HG02938 (cell line): ENCODE data around the gene DFFA.
"Not testable (repeated sequence)": the region's sequence is repeated elsewhere in the genome, so short reads cannot be mapped to it uniquely, and the experiment has no call there.

Experiments used
- ATAC-seq: cut with Tn5 transposase; IDR thresholded peaks from one replicate; pipeline ENCODE4 v1.9.1; 2021; ENCODE audit warnings: mild to moderate bottlenecking, moderate library complexity; ENCODE audit not compliant: unreplicated experiment

Gene DFFA

GRCh38 chr1:10431070-10431730 is 41.1 kb downstream of the DFFA start:
- no peak for ATAC-seq

GRCh38 chr1:10430216-10431069 is 41.9 kb downstream of the DFFA start, which contains the start of gene CENPS:
TSS of gene CENPS (plus strand) at chr1:10430433. CDS start at chr1:10430518, 85 bp downstream.
- peak; percentile 63 for ATAC-seq

- ATAC-seq = no peak
Measured at GRCh38 chr1:10429868-10430215, 42.5 kb downstream of the DFFA start.

GRCh38 chr1:10428984-10429383 is 43.3 kb downstream of the DFFA start:
- no peak for ATAC-seq

DNA sequence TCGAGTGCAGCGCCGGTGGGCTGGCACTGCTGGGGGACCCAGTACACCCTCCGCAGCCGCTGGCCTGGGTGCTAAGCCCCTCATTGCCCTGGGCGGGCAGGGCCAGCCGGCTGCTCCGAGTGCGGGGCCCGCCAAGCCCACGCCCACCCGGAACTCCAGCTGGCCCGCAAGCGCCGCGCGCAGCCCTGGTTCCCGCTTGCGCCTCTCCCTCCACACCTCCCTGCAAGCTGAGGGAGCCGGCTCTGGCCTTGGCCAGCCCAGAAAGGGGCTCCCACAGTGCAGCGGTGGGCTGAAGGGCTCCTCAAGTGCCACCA is 45.8 kb downstream of the DFFA start:
- ATAC-seq = not testable (repeated sequence)

DNA sequence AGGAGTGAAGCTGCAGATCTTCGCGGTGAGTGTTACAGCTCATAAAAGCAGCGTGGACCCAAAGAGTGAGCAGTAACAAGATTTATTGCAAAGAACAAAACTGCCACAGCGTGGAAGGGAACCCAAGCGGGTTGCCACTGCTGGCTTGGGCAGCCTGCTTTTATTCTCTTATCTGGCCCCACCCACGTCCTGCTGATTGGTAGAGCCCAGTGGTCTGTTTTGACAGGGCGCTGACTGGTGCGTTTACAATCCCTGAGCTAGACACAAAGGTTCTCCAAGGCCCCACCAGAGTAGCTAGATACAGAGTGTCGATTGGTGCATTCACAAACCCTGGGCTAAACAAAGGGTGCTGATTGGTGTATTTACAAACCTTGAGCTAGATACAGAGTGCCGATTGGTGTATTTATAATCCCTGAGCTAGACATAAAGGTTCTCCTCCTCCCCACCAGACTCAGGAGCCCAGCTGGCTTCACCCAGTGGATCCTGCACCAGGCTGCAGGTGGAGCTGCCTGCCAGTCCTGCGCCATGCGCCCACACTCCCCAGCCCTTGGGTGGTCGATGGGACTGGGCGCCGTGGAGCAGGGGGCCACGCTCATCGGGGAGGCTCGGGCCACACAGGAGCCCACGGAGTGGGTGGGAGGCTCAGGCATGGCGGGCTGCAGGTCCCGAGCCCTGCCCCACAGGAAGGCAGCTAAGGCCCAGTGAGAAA is 46.3 kb downstream of the DFFA start:
- ATAC-seq = not testable (repeated sequence)

- no peak for ATAC-seq
Measured at GRCh38 chr1:10424651-10425050, 47.7 kb downstream of the DFFA start.

DNA sequence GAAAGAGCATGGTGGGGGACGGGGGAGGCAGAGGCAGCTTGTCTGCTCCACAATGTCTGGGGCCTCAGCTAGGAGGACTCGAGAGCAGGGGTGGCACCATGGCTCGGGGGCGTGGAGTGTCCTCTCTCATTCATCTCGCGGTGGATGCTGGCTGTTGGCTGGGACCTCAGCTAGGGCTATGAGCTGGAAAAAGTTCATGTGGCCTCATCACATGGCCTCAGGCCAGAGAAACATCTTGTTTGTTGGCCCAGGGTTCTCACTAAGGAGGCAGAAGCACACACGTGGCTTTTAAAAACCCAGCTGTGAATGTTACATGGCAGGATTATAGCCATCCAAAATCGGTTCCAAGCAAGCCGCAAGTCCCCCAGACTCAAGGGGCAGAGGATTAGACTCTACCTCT is 48.3 kb downstream of the DFFA start:
- no peak for ATAC-seq

DNA sequence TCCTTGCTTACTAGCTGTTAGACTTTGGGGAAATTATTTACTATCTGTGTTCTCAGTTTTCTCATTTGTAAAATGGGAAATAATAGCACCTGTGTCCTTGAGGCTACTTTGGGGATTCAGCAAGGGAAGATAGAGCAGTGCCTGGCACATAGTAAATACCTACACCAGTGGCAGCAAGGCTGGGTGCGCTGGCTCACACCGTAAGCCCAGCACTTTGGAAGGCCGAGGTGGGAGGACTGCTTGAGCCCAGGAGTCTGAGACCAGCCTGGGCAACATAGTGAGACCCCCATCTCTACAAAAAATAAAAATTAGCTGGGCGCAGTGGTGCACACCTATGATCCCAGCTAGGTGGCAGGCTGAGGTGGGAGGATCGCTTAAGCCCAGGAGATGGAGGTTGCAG is 50.7 kb downstream of the DFFA start:
- ATAC-seq = no peak

DNA sequence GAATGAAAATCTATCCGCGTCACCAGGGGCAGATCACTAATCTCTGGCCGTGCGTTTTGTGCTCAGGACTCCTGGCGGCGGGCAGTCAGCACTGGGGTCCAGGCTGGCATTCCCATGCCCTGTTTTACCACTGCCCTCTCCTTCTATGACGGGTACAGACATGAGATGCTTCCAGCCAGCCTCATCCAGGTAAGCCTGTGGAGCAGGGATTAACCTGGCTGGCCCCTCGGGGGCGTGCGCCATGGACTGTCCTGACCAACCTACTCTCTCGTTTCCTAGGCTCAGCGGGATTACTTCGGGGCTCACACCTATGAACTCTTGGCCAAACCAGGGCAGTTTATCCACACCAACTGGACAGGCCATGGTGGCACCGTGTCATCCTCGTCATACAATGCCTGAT is 53.0 kb downstream of the DFFA start:
- ATAC-seq = no peak

DNA sequence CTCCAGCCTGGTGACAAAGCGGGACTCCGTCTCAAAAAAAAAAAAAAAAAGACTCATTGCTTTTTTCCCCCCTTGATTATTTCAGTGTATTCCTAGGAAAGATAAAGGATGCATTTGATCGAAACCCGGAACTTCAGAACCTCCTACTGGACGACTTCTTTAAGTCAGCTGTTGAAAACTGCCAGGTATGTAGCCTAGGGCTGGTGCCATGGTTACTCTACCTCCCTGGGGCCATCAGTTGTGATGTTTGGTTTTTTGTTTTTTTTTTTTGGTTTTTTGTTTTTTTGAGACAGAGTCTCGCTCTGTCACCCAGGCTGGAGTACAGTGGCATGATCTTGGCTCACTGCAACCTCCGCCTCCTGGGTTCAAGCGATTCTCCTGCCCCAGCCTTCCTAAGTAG is 53.6 kb downstream of the DFFA start:
- ATAC-seq = not testable (repeated sequence)

DNA sequence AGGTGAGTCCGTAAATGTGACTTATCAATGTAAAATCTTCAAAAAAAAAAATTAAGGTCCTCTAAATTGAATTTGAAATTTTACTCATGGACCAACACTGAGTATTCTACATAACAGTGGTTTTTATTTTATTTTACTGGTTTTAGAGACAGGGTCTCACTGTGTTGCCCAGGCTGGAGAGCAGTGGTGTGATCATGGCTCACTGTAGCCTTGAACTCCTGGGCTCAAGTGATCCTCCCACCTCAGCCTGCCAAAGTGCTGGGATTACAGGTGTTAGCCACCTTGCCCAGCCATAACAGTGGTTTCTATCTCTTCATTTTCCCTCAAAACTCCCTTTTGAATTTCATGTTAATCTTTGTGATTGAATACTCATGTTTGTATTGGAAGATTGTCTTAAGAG is 56.4 kb downstream of the DFFA start:
- not testable (repeated sequence) for ATAC-seq

GRCh38 chr1:10415211-10415930 is 57.0 kb downstream of the DFFA start:
- no peak for ATAC-seq

GRCh38 chr1:10407201-10407600 is 65.1 kb downstream of the DFFA start:
- no peak for ATAC-seq
